HEK293 (cell line): ENCODE data around the gene ALDH18A1.
"Not testable (repeated sequence)": the region's sequence is repeated elsewhere in the genome, so short reads cannot be mapped to it uniquely, and the experiment has no call there.

Experiments
- CTCF ChIA-PET: fragments of 350-600 bp; formaldehyde crosslinking; extraction: SDS; loops from one replicate; lab custom pipeline; 2021; ENCODE audit warnings: antibody characterized with exemption; lab: Yijun Ruan, JAX
- POLR2A ChIA-PET: fragments of 300-600 bp; formaldehyde crosslinking; extraction: SDS; loops from one replicate; lab custom pipeline; 2020; ENCODE audit warnings: antibody characterized with exemption, inconsistent platforms; lab: Yijun Ruan, JAX
- H3K27ac ChIP-seq: fragments of 200-500 bp; sonication (Bioruptor generic); 2 replicates; pipeline ENCODE4 v1.5.1; 2014; ENCODE audit warnings: low read depth, low read length, control low read depth, inconsistent platforms; ENCODE audit errors: extremely low read depth
- H3K36me3 ChIP-seq, 2 experiments: fragments of 200-500 bp in 1 of 2; sonication (Bioruptor generic) in 1 of 2; 1 replicate in 1 of 2; 2 replicates in 1 of 2; pipeline ENCODE4 v1.5.1; 2014 to 2017; ENCODE audit warnings: inconsistent platforms in 2 of 2, low read length in 2 of 2; ENCODE audit not compliant: control insufficient read depth in 2 of 2, insufficient read depth in 1 of 2
- H3K4me1 ChIP-seq: fragments of 200-500 bp; sonication (Bioruptor generic); 2 replicates; pipeline ENCODE4 v1.5.1; 2014; ENCODE audit warnings: mild to moderate bottlenecking, low read length, inconsistent platforms; ENCODE audit not compliant: control insufficient read depth, insufficient read depth
- H3K4me3 ChIP-seq: 2 replicates; pipeline ENCODE4 v1.5.1; 2011; ENCODE audit warnings: low read depth, mild to moderate bottlenecking, control low read depth, low read length, moderate library complexity
- H3K9me3 ChIP-seq: fragments of 200-500 bp; sonication (Bioruptor generic); 2 replicates; pipeline ENCODE4 v1.5.1; 2014; ENCODE audit warnings: low read depth, low read length, inconsistent platforms; ENCODE audit not compliant: control insufficient read depth, insufficient read depth
- MZF1 ChIP-seq: fragments of 450-650 bp; formaldehyde crosslinking; IDR thresholded peaks from 2 replicates; pipeline ENCODE4 v1.5.1; 2017; ENCODE audit warnings: missing biosample characterization, missing genetic modification characterization, borderline replicate concordance
- OSR2 ChIP-seq: fragments of 450-650 bp; formaldehyde crosslinking; IDR thresholded peaks from 2 replicates; pipeline ENCODE4 v1.5.1; 2016; ENCODE audit warnings: missing biosample characterization, missing genetic modification characterization
- RBAK ChIP-seq: fragments of 450-650 bp; formaldehyde crosslinking; IDR thresholded peaks from 2 replicates; pipeline ENCODE4 v1.5.1; 2016; ENCODE audit warnings: missing biosample characterization, missing genetic modification characterization
- SP2 ChIP-seq: fragments of 450-650 bp; formaldehyde crosslinking; IDR thresholded peaks from 2 replicates; pipeline ENCODE4 v1.5.1; 2016; ENCODE audit warnings: missing biosample characterization, missing genetic modification characterization
- TRIM28 ChIP-seq: IDR thresholded peaks from 2 replicates; pipeline ENCODE4 v1.6.1; 2011; ENCODE audit warnings: low read length, control low read depth, borderline replicate concordance
- ZBTB21 ChIP-seq: fragments of 450-650 bp; formaldehyde crosslinking; IDR thresholded peaks from 2 replicates; pipeline ENCODE4 v1.5.1; 2017; ENCODE audit warnings: missing biosample characterization, missing genetic modification characterization
- ZBTB44 ChIP-seq: fragments of 450-650 bp; IDR thresholded peaks from 2 replicates; pipeline ENCODE4 v1.5.1; 2018; ENCODE audit warnings: missing biosample characterization, mild to moderate bottlenecking, missing genetic modification characterization
- ZBTB48 ChIP-seq: fragments of 450-650 bp; formaldehyde crosslinking; IDR thresholded peaks from 2 replicates; pipeline ENCODE4 v1.5.1; 2016; ENCODE audit warnings: missing biosample characterization, missing genetic modification characterization
- ZBTB7A ChIP-seq: fragments of 450-650 bp; formaldehyde crosslinking; IDR thresholded peaks from 2 replicates; pipeline ENCODE4 v1.5.1; 2016; ENCODE audit warnings: low read depth, missing biosample characterization, missing genetic modification characterization
- ZFP3 ChIP-seq: fragments of 450-650 bp; formaldehyde crosslinking; IDR thresholded peaks from 2 replicates; pipeline ENCODE4 v1.5.1; 2016; ENCODE audit warnings: low read depth, missing biosample characterization, missing genetic modification characterization
- ZNF169 ChIP-seq: fragments of 450-650 bp; formaldehyde crosslinking; IDR thresholded peaks from 2 replicates; pipeline ENCODE4 v1.5.1; 2016; ENCODE audit warnings: missing biosample characterization, missing genetic modification characterization
- ZNF223 ChIP-seq: fragments of 450-650 bp; formaldehyde crosslinking; IDR thresholded peaks from 2 replicates; pipeline ENCODE4 v1.5.1; 2016; ENCODE audit warnings: missing biosample characterization, missing genetic modification characterization
- ZNF239 ChIP-seq: fragments of 450-650 bp; formaldehyde crosslinking; IDR thresholded peaks from 2 replicates; pipeline ENCODE4 v1.5.1; 2016; ENCODE audit warnings: missing biosample characterization, missing genetic modification characterization
- ZNF24 ChIP-seq: fragments of 450-650 bp; formaldehyde crosslinking; IDR thresholded peaks from 2 replicates; pipeline ENCODE4 v1.5.1; 2016; ENCODE audit warnings: missing biosample characterization, missing genetic modification characterization
- ZNF37A ChIP-seq: fragments of 450-650 bp; IDR thresholded peaks from 2 replicates; pipeline ENCODE4 v1.5.1; 2018; ENCODE audit warnings: missing biosample characterization, missing genetic modification characterization
- ZNF423 ChIP-seq: fragments of 450-650 bp; formaldehyde crosslinking; IDR thresholded peaks from 2 replicates; pipeline ENCODE4 v1.5.1; 2016; ENCODE audit warnings: missing biosample characterization, missing genetic modification characterization
- ZNF473 ChIP-seq: fragments of 450-650 bp; formaldehyde crosslinking; IDR thresholded peaks from 2 replicates; pipeline ENCODE4 v1.5.1; 2017; ENCODE audit warnings: missing biosample characterization, missing genetic modification characterization
- ZNF544 ChIP-seq: fragments of 450-650 bp; formaldehyde crosslinking; IDR thresholded peaks from 2 replicates; pipeline ENCODE4 v1.5.0; 2017; ENCODE audit warnings: missing biosample characterization, missing genetic modification characterization
- ZNF548 ChIP-seq: fragments of 450-650 bp; formaldehyde crosslinking; IDR thresholded peaks from 2 replicates; pipeline ENCODE4 v1.5.1; 2016; ENCODE audit warnings: missing biosample characterization, missing genetic modification characterization
- ZNF580 ChIP-seq: fragments of 450-650 bp; formaldehyde crosslinking; IDR thresholded peaks from 2 replicates; pipeline ENCODE4 v1.5.1; 2016; ENCODE audit warnings: missing biosample characterization, missing genetic modification characterization
- ZNF623 ChIP-seq: fragments of 450-650 bp; formaldehyde crosslinking; IDR thresholded peaks from 2 replicates; pipeline ENCODE4 v1.5.1; 2016; ENCODE audit warnings: missing biosample characterization, missing genetic modification characterization
- ZNF670 ChIP-seq: fragments of 450-650 bp; formaldehyde crosslinking; IDR thresholded peaks from 2 replicates; pipeline ENCODE4 v1.5.1; 2016; ENCODE audit warnings: missing biosample characterization, missing genetic modification characterization, low read depth
- ZNF707 ChIP-seq: fragments of 450-650 bp; formaldehyde crosslinking; IDR thresholded peaks from 2 replicates; pipeline ENCODE4 v1.5.1; 2016; ENCODE audit warnings: missing biosample characterization, missing genetic modification characterization
- ZNF76 ChIP-seq: fragments of 450-650 bp; formaldehyde crosslinking; IDR thresholded peaks from 2 replicates; pipeline ENCODE4; 2016; ENCODE audit warnings: low read depth, missing biosample characterization, missing genetic modification characterization, borderline replicate concordance
- ZNF837 ChIP-seq: fragments of 450-650 bp; formaldehyde crosslinking; IDR thresholded peaks from 2 replicates; pipeline ENCODE4 v1.5.1; 2016; ENCODE audit warnings: missing biosample characterization, missing genetic modification characterization
- TF ChIP-seq, protein P1 (sequence below): fragments of 450-650 bp; formaldehyde crosslinking; IDR thresholded peaks from 2 replicates; pipeline ENCODE4 v1.5.1; 2016; ENCODE audit warnings: missing biosample characterization, missing genetic modification characterization
- TF ChIP-seq, protein P2 (sequence below): fragments of 450-650 bp; formaldehyde crosslinking; IDR thresholded peaks from 2 replicates; pipeline ENCODE4 v1.5.1; 2016; ENCODE audit warnings: missing biosample characterization, missing genetic modification characterization
- TF ChIP-seq, protein P3 (sequence below): fragments of 450-650 bp; IDR thresholded peaks from 2 replicates; pipeline ENCODE4 v1.5.1; 2018; ENCODE audit warnings: missing biosample characterization, missing genetic modification characterization

ALDH18A1 gene

GRCh38 chr10:95674643-95675042 is 18.1 kb upstream of the ALDH18A1 start:
- Histone ChIP-seq H3K27ac (no peak overlapping the region), H3K4me1 (no peaks in the 10 kb centered on the region), H3K4me3 (no peak overlapping the region), H3K36me3 (peaks cover 23 to 42% of the 10 kb centered on the region in 2 experiments), H3K9me3 (no peaks in the 10 kb centered on the region)
- POLR2A ChIA-PET = no interaction called here
- CTCF ChIA-PET = interaction anchor here (0.6 to 1.6 kb wide), 3 partner anchors 19 to 783 kb away, joined by 3 to 6 read pairs (median 4); partner anchors contain the start of gene TCTN3
- TF ChIP-seq ZNF473 (tag by site-specific recombination) = no peak
- no peak for TF ChIP-seq ZNF548
- no peak for TF ChIP-seq ZBTB44 (tag by site-specific recombination)
- no peak for TF ChIP-seq OSR2 (tag by site-specific recombination)
- TF ChIP-seq ZNF76 (tag by site-specific recombination) = no peak
- TF ChIP-seq, protein P1, sequence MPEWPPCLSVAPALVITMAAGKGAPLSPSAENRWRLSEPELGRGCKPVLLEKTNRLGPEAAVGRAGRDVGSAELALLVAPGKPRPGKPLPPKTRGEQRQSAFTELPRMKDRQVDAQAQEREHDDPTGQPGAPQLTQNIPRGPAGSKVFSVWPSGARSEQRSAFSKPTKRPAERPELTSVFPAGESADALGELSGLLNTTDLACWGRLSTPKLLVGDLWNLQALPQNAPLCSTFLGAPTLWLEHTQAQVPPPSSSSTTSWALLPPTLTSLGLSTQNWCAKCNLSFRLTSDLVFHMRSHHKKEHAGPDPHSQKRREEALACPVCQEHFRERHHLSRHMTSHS = no peak
- TF ChIP-seq, protein P2, sequence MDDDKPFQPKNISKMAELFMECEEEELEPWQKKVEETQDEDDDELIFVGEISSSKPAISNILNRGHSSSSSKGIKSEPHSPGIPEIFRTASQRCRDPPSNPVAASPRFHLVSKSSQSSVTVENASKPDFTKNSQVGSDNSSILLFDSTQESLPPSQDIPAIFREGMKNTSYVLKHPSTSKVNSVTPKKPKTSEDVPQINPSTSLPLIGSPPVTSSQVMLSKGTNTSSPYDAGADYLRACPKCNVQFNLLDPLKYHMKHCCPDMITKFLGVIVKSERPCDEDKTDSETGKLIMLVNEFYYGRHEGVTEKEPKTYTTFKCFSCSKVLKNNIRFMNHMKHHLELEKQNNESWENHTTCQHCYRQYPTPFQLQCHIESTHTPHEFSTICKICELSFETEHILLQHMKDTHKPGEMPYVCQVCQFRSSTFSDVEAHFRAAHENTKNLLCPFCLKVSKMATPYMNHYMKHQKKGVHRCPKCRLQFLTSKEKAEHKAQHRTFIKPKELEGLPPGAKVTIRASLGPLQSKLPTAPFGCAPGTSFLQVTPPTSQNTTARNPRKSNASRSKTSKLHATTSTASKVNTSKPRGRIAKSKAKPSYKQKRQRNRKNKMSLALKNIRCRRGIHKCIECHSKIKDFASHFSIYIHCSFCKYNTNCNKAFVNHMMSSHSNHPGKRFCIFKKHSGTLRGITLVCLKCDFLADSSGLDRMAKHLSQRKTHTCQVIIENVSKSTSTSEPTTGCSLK (tag by site-specific recombination) = no peak
- no peak for TF ChIP-seq ZNF24 (tag by site-specific recombination)
- no peak for TF ChIP-seq MZF1 (tag by site-specific recombination)
- TF ChIP-seq SP2 (tag by site-specific recombination) = no peak
- no peak for TF ChIP-seq ZNF37A
- no peak for TF ChIP-seq ZNF544 (tag by site-specific recombination)
- no peak for TF ChIP-seq ZNF169 (tag by site-specific recombination)
- no peak for TF ChIP-seq ZNF223 (tag by site-specific recombination)
- no peak for TF ChIP-seq ZNF707 (tag by site-specific recombination)
- no peak for TF ChIP-seq ZNF580
- no peak for TF ChIP-seq ZBTB21
- TF ChIP-seq TRIM28 = no peak
- no peak for TF ChIP-seq ZNF837 (tag by site-specific recombination)

DNA sequence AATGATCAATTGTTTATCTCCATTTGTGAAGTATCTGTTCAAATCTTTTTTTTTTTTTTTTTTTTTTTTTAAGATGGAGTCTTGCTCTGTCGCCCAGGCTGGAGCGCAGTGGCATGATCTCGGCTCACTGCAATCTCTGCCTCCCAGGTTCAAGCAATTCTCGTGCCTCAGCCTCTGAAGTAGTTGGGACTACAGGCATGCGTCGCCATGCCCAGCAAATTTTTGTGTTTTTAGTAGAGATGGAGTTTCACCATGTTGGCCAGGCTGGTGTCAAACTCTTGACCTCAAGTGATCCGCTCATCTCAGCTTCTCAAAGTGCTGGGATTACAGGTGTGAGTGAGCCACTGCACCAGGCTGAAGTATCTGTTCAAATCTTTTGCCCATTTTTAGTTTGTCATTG is 16.1 kb upstream of the ALDH18A1 start:
- H3K9me3 ChIP-seq, H3K4me3 ChIP-seq, H3K27ac ChIP-seq, POLR2A ChIA-PET, H3K4me1 ChIP-seq: not testable (repeated sequence)
- CTCF ChIA-PET = interaction anchor here (0.5 to 1.4 kb wide), 5 partner anchors 21 to 1309 kb away, joined by 3 to 8 read pairs (median 4); partner anchors contain the start of gene TCTN3
- peaks cover 23 to 33% of the 10 kb centered on the region in 2 experiments for H3K36me3 ChIP-seq

DNA sequence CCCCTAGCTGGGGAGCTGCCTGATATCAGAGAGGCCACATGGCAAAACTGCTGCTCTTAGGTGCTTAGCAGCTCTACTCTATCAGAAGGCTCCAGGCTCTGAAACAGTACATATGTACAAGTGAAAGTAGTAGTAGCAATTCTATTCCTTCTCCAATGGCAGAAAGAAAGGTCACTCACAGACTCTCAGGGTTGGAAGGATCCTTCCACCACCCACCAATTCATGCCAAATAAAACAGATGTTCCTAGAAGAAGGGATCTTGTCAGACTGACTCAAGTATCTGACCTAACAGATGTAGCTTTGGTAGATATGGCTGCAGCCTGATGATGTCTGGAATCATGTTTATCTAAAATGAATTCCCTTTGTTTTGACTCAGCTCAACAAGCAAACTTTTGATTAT is 8.0 kb upstream of the ALDH18A1 start:
- H3K36me3 ChIP-seq = peaks cover 3 to 29% of the 10 kb centered on the region in 2 experiments
- H3K27ac ChIP-seq = no peak overlapping the region
- H3K4me1 ChIP-seq = no peaks in the 10 kb centered on the region
- no peak overlapping the region for H3K4me3 ChIP-seq
- ChIA-PET POLR2A (no interaction called here), CTCF (interaction anchor here (1.1 to 2.8 kb wide), 2 partner anchors 30 to 177 kb away, joined by 3 to 15 read pairs; partner anchors contain the start of gene TCTN3)
- TF ChIP-seq RBAK (no peak), ZNF623 (no peak), ZFP3 (tag by site-specific recombination) (no peak), ZNF423 (no peak), ZBTB48 (tag by site-specific recombination) (no peak), ZNF670 (tag by site-specific recombination) (no peak), ZNF239 (tag by site-specific recombination) (no peak), ZBTB7A (no peak)
- TF ChIP-seq, protein P3, sequence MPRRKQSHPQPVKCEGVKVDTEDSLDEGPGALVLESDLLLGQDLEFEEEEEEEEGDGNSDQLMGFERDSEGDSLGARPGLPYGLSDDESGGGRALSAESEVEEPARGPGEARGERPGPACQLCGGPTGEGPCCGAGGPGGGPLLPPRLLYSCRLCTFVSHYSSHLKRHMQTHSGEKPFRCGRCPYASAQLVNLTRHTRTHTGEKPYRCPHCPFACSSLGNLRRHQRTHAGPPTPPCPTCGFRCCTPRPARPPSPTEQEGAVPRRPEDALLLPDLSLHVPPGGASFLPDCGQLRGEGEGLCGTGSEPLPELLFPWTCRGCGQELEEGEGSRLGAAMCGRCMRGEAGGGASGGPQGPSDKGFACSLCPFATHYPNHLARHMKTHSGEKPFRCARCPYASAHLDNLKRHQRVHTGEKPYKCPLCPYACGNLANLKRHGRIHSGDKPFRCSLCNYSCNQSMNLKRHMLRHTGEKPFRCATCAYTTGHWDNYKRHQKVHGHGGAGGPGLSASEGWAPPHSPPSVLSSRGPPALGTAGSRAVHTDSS (tag by site-specific recombination) = no peak
- H3K9me3 ChIP-seq = no peaks in the 10 kb centered on the region
